CMK (cell line): Measurements from ENCODE around the gene MOB2.

Source experiments
- DNase-seq: peaks from one replicate; pipeline ENCODE4 v3.0.0-alpha.2; 2010; ENCODE audit warnings: low read depth

Gene MOB2

DNA sequence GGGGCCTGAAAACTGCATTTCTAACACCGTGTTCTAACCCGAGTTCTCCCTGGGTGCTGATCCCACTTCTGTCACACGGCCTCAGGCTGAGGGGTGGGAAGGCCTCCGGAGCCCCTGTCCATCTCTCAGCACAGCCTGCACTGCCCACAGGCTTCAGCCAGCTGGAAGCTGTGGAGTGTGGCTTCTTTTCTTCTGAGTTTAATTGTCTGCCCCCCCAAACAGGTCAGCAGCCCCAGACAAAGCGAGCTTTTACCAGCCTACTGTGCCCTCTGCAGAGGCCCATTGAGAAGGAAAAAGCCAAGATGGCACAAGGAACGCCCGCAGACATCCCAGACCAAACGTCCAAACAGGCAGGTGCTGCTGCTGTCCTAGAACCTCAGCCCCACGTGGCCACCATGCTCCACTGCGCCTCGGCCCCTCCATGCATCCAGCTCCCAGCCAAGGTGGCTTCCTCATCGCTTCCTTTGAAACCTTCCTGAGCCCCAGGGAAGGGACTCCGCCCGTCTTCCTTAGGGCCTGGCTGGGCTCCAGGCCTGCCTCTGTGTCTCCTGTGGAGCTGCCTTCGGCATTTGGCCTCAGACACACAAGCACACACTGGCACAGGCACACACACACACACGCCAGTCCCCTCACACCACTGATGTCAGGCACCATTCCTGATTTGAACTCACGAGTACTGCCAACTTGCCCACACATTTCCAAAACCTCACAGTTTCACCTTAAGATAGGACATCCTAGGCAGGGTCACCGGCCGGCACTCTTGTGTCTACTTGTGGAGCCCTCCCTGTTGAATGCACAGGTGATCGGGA lies 1.7 kb downstream of the MOB2 start:
- DNase-seq: no peak

DNA sequence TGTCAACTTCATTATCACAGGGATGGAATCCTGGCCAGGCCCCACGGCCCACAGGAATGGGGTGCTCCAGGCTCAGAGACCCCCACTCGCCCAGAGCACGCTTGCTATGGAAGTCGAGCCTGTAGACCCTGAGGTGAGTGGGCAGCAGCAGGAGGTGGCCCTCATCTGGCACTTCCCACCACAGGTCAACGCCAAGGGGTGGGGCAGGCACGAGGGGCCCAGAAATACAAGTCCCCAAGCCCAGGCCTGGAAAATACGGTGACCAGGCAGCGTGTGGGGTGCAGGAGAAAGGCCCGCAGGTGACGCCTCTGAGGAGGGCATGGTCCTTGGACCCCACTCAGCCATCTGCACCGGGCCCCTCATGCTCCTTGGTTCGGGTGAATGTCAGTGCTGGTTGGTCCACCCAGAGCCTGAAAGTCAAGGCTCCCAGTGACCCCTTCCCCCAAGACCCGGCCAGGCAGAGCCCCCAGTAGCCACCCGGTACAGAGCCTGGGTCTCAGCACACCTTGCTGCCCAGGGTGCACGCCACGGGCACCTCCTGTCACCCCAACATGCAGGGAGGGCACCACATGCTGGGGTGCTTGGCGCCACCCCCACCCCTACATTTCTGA lies 2.4 kb downstream of the MOB2 start:
- DNase-seq: no peak

DNA sequence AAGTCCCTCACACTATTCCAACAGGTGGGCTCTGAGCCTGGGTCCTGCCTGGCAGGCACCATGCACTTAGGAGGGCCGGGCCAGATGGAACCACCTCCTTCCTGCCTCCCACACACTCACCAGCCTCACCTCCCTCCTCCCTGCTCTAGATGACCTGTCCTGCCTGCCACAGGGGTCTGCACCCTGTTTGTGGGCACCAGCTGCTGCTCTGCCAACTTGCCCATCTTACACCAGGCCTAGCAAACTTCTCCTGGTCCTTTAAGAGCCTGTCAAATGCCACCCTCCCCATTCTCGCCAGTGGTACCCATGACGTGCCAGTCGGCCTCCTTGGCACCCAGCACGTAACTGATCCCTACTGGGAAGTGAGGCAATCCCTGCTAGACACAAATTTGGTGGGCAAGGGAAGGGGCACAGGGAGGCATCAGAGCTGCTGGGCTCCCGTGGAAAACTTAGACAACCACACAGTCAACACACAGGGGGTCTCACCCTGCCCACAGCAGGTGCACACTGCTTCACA lies 3.1 kb downstream of the MOB2 start:
- no peak for DNase-seq

DNA sequence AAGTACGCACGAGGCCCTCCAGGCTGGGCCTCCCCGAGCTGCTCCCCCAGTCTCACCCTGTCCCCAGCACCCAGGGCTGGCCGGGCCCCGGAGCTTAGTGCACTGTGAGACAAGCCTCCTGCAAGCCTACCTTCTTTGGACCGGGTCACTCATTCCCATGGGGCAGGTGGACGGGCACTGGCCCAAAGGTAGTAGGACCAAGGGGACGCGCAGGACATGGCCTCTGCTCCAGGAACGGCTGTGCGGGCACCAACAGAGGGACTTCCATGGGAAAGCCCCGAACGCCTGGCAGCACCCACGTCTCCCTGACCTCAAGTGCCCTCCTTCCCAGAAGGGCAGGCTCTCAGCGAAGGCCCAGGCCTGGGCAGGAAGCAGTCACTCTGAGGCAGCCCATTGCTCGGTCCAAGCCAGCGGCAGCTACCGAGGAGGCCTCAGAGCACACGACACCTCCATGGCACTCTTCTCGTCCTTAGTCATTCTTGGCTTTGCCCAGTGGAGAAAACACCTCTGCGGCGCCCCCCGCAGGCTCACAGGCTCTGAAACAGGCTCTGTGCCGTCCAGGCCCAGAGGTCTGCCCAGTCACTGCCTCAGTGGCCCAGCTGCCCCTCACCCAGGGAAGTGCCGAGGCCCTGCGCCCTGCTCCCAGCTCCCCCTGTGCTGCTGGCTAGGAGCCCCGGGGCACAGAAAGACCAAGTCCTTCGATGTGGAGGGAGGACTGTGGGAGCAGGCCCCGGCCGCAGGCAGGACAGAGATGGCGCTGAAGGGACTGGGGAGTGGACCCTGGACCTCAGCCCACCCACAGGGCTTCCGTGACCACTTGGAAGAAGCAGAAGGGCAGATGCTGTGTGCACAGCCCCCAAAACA lies 3.8 kb downstream of the MOB2 start:
- DNase-seq: no peak

DNA sequence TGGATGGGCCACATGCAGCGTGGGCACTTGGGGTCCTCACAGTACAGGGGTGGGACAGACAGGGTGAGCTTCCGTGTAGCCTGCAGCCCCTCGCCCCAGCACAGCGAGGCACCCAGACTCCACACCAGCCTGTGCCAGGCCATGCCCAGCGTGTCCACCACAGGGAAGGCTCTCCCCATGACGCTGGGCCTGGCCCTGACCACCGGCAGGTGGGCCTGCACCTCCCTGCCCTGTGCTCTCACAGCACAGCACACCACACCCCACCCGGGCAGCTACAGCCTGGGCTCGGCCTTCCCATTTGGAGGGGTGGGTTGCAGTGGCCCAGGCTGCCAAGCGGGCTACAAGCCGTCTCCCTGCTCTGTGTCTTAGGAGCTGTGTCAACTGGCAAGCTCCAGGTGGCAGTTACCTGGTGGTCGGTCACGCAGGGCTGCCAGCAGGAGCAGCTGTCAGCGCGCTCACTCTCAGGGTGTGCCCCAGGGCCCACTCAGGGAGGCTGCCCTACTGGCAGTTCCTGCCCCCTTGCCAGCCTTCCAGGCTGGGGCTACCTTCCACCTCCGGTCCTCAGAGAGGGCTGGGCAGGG lies 4.6 kb downstream of the MOB2 start:
- DNase-seq: no peak

DNA sequence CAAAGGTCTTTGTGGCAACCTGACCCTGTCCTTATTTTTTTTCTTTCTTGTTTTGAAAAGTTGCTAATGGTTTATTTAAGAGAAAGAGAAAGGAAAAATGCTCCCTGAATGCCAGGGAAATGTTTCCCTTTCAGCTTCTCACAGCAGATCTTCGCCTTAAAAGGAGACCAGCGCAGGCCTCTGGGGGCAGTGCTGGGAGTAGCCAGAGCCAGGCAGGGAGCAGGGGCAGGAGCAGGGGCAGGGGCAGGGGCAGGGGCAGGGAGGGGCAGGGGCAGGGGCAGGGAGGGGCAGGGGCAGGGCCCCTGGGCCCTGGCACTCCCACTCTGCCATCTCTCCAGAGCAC lies 5.1 kb downstream of the MOB2 start:
- DNase-seq: no peak

DNA sequence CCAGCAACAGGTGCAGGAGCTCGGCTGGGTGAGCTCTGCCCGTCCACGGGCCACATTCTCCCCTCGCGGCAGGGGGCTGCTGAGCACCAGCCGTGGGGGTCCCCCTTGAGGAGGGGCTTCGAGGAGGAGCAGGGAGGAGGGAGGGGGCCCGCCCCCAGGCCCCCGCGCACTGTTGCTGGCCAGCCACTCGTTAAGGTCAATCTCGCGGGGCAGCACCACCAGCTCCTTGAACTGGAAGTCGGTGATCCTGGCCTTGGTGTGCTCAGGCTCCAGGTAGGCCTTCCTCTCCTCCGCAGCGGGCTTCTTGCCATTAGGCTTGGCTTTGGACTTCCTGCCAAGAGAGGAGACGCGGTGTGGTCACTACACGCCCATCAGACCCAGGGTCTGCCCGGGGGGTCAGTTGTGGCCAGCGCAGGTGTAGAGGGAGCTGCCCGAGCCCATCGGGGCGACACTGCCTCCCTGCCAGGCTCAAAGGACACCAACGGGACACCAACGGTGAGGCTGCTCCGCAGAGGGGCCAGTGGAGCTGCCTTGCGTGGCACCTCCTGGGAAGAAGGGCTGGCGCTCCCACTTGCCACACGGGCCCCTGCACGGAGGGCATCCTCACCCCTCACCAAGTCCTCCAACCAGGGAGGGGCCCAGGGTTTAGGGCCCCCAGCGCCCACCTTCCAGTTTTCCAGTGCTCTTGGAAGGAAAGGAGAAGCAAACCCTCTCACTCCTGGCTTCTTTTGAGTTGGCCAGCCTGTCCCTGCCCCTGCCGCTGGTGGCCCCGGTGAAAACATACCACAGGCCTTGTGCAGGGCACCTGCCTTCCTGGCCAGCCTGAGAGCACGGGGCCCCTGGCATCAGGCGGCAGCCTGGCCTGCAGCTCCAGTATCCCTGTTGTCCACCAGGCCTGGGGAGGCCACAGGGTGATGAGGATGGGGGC lies 5.8 kb downstream of the MOB2 start:
- no peak for DNase-seq

DNA sequence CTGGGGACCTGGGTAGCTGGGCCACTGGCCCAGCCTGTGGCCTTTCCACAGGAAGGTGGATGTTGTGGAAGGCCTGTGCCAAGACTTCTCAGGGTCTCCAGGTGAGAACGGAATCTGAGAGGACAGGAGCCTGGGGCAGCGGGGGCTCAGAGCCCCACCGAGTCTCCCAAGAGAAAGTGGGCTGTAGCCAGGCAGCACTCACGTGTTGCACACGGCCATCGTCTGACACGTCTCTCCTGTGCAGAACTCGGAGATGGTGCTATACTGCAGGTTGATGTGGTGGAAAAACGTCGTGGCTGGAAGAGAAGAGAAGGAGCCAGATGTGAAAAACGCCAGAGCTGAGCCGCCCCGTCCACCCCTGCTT lies 6.4 kb downstream of the MOB2 start:
- no peak for DNase-seq

DNA sequence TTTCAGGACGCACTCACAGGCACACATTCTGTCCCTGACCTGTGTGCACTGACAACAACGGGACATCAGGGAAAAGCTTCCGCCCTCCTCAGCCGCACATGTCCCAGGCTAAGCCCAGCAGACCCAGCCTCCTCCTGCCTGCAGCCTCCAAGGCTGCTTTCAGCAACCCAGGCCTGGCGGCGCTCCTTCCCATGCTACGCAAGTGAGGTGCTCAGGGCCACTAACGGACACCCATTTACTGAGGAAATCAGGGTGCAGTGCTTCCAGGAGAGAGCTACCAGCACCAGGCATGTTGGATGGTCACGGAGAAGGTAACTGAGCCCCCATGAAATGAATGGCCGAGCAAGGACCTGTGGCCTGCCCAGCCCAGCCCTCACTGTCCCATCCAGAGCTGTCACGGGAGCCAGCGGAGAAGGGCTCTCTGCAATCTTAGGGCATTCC lies 6.9 kb downstream of the MOB2 start:
- no peak for DNase-seq

DNA sequence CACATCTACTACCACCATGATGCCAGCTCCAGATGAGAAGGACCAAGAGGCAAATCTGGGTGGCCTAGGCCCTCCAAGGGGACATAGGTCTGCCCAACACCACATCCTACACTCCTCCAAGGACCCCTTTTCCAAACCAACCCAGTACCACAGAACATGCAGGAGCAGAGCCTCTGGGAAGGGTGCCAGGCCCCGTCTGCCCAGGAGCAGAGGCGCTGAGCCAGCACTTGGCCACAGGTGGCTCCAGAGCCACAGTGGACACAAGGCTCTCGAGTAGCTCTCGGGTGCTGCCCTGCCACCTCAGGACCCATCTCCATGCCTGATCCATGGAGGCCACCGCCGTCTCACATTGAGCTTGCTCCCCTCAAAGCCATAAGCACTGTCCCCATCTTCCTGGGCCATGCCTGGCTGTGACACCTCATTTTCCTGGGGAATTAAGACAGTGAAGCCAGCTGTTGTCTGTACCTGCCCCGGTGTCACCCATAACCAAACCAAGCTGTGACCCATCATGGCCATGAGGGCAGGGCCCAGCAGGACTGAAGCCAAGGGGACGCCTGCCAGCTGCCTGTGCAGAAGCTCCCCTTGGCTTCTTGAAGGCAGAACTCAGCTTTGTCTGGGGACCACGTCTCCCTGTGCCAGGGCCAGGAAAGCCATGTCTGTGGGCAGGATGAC lies 7.4 kb downstream of the MOB2 start:
- DNase-seq: no peak

DNA sequence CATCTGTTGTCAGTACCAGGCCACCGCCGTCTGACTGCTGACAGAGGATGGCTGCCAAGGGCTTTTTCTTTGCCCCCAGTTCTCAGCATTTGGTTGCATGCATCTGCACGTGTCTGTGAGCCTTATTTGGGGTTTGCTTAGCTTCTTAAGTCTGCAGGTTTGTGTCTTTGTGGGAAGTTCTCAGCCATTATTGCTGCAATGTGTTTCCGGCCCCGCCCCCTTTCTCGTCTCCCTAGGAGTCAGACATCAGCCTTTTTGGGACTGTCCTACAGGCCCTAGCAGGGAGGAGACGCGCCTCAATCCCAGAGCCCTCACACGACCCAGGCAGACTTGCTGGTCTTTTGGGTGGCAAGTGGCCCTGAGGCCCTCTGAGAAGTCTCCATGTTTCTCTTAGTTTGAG lies 8.0 kb downstream of the MOB2 start:
- no peak for DNase-seq

DNA sequence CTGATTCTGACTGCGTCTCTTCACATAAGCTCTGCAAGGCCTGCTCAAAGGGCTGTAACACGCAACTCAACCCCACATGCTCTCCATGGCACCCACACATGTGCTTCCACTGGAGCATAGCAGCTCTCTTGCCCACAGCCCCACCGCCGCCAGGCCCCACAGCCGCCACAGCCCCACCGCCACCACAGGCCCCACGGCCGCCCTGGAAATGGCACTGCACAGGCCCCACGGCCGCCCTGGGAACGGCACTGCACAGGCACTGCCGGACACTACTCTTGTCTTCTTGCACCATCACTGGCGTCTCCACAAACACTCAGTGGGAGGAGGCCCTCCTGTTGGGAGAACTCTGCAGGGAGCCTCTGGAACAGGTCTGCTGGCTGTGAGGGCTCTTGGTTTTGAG lies 8.6 kb downstream of the MOB2 start:
- no peak for DNase-seq

DNA sequence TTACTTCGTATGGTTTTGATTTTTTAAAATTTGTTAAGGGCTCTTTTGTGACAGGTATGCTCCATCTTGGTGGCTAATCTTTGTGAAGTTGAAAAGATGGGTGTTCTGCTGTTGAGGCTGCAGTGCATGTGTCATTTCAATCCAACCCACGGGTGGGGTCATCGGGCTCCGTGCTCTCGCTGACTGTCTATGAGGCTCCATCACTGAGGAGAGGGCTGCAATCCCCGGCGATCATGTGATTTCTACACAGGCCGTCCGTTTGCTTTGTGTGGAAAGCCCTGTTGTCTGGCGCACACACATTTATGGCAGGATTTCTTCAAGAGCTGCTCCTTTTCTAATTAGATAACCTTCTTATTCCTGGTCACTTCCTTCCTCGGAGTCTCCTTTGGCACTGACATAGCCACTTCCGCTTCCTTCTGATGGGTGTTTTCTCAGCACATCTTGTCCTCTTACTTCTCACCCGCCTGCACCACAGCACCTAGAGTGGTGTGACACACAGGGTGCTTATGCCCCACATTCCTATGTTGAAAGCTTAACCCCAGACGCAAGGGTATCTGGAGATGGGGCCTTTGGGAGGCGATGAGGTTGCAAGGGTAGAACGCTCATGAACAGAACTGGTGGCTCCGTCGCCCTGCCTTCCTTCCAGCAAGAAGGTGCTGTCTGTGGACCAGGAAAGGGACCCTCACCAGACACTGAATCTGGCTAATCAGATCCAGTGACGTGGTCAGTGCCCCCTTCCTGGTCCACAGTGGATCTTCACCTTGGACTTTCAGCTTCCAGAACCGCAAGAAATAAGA lies 9.4 kb downstream of the MOB2 start:
- DNase-seq: no peak

DNA sequence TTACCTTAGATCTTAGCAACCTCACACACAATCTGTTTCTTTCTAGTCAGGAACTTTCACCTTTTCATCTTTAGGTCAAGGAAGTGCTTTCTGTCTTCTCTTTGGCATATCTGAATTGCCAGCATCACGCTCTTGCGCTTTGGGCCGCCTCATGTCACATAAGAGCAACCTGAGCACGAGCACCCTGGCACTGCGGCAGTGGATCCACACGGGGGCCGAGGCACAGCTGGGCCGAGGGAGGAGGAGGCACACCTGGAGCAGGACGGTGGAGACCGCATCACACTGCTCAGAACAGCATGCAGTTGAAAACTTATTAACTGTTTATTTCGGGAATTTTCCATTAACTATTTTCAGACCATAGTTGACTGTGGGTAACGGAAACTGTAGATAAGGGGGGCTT lies 10.7 kb downstream of the MOB2 start:
- no peak for DNase-seq

DNA sequence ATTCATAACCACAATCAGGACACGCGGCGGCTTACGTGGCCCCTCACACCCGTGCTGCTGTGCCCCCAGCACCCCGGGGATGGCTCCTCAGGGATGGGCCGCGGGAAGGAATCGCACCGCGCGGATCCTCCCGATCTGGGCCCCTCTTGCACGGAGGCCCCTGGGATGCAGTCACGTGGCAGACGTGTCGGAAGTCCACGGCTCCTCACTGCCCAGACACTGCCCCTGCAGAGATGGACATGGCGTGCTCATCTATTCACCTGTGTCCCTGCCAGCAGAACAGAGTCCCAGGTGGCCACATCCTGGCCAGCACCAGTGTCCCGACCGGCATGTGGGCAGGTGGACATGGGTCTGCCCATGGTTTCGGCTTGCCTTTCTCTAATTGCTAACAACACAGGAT lies 12.8 kb downstream of the MOB2 start:
- DNase-seq: no peak

DNA sequence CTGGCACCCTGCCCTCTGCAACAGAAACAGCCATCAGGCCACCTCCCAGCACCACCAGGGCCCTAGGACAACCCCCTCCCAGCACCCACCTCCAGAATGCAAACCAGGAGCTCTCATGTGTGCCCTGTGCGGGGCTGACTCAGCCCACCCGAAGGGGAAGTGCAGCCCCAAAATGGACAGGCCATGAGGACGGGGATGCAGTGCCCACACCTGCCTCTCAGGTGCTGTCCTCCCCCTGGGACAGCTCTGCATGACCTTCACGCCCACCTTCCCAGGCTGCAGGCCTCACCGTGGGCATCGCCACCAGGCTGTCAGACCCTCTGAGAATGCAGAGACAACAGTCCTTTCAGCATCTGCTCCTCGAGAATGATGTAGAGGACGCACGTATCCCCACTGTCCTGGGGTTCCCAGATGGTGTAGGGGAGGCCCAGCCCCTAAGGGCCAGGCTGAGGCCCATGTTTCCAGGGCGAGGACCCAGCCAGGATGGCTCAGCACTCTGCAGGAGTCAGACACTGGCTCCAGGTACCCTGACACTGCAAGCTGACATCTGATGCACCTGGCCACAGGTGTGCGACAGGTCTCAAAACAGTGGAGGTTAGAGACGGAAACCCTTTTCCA lies 13.5 kb downstream of the MOB2 start:
- DNase-seq: no peak

DNA sequence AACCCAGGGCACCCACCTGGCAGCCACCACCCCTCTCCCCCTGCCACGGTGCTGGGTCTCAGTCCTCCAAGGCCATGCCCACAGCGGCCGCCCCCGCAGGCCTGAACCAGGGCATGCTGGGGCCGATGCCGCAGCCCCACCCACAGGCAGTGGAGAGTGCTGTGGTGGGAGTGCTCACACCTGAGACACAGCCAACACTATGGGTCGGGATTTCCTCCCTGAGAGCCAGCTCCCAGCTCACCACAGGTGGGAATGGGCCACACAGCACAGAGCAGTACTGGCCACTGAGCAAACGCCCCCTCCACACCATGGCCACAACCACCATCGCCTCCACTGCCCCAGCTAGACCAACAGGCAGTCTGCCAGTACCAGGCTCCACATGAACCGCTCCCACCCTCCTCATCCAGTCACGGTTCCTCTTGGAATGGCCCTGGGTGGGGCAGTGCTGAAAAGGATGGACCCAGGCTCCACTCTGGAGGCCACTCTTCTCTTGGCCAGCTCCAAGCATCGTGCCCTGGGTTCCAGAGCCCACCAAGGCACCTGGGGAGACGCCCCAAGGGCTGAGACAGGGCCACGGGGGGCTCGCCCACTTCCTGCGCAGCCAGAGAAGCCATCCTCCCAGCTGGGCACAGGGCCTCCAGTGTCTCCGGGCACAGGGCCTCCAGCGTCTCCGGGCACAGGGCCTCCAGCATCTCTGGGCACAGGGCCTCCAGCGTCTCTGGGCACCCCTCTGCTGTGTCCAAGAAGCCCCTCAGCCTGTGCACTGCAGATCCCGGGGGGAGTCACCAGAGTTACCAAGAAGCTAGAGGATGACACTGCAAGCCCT lies 14.2 kb downstream of the MOB2 start:
- no peak for DNase-seq

DNA sequence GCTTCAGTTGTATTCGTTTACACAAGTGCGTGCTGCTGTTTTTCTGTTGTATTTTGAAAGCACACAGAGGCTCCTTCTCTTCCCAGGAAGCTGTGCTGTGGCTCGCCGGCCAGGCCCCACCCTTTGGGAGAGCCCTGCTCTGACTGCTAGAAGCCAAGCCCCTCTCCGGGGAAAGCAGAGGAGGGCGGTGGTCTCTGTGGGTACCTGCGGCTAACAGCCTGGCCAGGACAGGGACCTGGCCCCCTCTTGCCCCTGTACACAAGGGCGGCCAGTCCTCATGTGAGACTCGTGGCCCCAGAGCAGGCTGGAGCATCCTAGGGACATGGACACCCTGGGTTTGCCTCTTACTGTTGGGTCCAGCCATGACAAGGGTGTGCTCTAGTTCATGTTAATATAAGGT lies 14.8 kb downstream of the MOB2 start:
- no peak for DNase-seq
